NCI-H1048 (cell line): ENCODE measurements around the gene ADGRD1.
"Not testable (repeated sequence)": the region's sequence is repeated elsewhere in the genome, so short reads cannot be mapped to it uniquely, and the experiment has no call there.

Experiments
- DNase-seq: peaks from one replicate; lab custom pipeline; 2025; lab: John Stamatoyannopoulos, UW

The ADGRD1 gene

DNA sequence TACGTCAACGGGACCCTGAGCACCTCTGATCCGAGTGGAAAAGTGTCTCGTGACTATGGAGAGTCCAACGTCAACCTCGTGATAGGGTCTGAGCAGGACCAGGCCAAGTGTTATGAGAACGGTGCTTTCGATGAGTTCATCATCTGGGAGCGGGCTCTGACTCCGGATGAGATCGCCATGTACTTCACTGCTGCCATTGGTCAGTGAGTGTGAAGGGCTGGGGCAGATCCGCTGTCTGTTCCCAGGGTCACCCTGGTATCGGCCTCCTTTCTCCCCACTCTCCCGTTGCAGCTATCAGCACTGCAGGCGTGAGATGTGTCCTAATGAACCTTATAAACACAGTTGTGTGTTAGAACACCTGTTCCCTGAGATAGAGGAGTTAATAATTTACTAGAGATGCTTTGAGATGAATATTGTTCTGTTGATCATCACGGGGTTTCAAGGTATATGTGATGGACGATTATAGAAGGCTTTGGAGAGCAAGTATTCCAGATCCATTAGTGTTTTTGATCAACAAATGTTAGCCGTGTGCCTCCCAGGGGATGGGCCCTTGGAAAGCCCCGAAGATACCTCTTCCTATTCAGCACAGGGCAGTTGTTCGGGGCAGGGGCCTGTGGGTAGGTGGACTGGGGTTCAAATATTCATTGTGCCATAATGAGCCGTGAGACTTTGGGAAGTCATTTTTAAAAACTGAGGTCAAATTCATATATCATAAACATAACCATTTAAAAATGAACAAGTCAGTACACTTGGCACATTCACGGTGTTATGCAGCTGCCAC, 33.6 kb downstream of the ADGRD1 start:
- DNase-seq: no peak

DNA sequence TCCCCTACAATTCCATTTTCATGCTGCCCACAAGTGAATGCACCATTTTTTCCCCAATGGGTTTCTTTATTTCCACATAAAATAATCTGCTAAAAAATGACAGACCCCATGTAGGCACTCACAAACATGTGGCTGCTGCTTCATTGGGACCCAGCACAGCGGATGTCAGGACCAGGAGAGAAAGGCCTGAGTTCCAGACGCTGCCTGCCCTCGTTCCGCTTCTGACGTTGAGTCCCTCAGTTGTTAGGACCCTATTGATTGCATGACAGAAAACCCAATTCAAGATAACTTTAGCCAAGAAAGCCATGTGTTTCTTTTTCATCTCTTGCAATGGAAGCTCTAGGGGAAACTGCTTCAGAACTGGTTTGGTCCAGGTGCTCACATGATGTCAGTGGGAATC, 34.6 kb downstream of the ADGRD1 start:
- no peak for DNase-seq

DNA sequence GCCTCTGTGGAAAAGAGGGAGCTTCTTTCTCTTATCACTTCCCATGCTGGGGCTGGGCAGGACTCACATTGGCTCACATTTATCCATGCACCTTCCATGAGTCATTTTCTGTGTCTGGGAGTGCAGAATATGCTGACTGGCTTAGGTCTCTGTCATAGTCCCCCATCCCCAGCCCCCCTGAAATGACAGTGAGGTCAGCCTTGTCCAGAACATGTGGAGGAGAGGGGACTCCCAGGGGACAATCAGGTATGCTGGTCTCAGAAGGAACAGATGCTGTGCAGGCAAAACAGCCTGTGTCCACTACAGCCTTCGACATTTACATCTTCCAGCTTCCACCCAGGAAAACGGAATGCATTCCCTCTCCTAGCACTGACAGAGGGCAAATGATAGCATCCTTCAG, 35.0 kb downstream of the ADGRD1 start:
- no peak for DNase-seq

DNA sequence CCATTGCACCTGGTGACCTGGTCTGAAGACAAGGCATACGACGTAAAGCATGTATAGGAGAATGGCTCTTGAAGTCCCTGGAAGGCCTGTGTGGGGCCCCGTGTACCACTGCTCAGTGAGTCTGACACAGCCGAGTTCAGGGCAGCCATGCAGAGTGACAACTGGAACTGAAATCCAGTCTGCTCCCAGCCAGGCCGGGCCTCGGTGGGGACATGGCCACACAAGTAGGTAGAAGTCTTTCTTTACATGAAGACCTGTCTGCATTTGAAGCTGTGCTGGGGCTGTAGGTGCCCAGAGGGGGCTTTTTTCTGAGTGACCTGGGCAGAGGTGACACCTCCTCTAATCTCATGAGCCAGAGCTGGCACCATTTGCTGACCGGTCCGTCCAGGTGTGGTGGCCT, 35.7 kb downstream of the ADGRD1 start:
- no peak for DNase-seq

DNA sequence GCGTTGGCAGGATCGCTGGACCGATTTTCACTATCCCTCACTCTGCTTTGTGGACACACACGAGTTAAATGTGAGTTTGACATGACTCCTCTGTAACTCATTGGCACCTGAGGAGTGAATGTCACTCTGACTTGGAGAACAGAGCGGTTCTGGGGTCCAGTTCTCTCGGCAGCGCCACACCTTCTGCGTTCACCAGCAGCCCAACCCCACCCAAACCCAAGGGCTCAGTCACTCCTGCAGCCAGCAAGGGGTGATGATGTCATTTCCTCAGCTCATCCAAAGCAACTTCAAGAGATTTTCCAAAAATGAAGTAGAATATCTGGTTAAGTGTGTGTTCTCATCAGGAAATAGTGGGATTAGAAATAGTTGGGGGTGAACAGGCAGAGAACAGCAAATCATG, 36.3 kb downstream of the ADGRD1 start:
- DNase-seq: no peak

DNA sequence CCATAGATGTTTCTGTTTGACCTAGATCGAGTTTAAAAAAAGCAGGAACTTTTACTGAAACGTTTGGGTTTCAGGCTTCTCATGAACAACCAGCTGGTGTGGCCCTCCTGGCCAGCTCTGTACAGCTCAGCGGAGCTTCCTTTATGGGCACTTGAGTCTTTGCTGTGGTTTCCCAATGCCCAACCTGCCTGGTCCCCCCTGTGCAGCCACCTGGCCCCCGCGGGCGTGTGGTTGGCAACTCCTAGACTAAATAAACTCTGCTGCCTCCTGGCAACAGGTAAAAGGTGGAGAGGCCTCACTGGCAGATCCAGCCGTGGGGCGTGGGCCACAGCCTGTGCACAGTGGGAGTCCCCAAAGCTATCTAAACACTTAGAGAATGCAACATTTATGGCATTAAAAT, 38.7 kb downstream of the ADGRD1 start:
- DNase-seq: no peak

DNA sequence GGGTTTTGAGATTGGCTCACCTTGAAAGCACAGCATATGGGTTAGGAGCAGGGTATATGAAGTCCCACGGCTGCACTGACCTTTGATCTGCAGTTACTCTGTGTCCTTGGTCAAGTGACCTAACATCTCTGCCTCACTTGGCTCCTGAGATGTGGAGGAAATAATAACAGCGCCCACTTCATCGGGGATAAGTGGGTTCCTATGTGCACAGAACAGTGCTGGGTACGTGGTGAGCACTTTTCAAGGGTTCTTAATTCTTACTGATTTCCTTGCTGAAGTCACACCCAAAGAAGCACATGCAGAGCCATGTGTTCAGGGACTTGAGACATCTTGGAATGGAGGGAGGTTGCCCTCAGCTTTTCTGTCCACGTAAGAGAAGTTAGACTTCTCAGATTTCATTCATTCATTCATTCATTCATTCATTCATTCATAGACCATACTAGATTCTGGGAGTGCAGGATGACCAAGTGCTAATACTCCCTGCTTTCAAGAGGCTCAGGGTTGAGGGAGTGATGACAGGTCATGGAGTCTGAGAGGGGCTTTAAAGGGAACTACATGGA, 39.4 kb downstream of the ADGRD1 start:
- DNase-seq: no peak

DNA sequence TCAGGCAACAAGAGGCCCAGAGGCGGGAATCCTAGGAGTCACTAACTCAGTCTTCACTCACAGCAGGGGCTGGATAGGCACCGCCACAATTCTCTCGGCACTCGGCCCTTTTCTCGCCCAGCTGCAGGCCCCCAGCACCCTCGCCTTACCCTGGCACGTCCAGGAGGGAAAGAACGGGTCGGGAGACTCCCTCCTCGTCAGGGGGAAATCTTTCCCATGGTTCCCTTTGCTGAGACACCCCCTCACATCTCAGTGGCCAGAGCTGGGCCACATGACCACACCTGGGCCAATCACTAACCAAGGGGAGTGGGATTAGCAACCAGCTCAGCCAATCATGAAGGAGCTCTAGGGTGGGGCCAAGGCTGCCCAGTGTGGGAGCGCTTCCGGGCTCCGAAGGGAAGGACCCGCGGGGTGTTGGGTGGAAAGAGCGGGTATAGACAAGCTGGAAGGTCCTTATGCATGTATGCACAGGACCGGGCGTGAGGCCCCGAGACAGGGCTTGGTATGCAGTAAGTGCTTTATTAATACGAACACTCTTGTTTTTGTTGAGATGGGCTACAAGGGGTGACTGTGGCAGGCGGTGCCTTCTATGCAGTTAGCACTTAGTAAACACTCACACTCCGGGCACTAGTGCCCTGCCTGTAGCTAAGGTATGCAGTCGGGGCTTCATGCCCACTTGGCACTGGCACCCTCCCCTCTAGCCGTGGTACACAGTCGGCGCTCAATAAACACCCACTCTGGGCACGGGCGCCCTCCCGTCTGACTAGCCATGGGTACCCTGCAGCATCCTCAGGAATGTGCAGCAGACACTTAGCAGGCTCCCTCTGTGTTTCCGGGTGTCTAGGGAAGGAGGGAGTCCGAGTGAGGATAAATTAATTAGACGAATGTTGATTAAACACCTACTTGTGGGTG, 40.3 kb downstream of the ADGRD1 start:
- DNase-seq: no peak

DNA sequence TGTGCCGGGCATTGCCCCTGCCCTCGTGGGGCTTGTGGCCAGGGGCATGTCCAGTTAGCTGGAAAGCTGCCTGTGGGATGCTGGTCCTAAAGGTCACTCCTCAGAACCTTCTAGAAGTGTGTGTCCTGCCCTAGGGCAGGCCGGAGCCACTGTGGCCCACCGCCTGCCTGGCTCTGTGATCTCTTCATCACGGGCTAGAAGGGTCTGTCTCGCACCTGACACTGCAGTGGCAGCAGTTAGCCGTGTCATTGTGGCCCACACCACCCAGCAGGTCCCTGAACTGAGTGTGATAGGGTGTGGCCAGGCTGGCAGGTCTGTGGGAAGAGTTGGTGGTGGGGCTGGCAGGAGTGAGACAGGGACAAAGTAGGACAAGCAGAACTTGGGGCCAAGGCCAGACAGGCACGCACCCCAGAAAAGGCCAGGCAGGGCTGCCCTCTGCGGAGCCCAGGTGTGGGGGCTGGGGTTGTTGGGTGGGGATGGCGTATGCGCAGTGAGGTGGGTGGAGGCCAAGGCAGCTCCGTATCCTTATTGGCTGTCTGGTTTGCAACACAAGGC, 41.2 kb downstream of the ADGRD1 start:
- DNase-seq: no peak

DNA sequence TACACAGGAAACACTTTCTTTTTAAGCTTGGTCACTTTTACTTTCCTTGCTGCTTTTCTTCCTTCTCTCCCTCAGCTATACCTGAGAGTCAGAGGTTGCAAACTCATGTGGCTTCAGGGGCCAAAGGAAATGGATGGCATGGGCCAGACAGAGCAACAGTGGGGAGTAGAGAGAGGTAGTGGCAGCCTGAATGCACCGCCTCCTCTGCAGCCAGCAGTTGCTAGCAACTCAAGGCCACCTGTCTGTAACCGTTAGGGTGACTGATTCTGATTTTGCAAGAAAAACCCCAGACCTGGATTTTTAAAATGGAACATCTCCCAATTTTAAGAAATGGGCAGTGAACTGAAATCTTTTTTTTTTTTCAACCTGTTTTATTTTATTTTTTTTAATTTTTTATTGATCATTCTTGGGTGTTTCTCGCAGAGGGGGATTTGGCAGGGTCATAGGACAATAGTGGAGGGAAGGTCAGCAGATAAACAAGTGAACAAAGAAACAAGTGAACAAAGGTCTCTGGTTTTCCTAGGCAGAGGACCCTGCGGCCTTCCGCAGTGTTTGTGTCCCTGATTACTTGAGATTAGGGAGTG, 41.8 kb downstream of the ADGRD1 start:
- not testable (repeated sequence) for DNase-seq

DNA sequence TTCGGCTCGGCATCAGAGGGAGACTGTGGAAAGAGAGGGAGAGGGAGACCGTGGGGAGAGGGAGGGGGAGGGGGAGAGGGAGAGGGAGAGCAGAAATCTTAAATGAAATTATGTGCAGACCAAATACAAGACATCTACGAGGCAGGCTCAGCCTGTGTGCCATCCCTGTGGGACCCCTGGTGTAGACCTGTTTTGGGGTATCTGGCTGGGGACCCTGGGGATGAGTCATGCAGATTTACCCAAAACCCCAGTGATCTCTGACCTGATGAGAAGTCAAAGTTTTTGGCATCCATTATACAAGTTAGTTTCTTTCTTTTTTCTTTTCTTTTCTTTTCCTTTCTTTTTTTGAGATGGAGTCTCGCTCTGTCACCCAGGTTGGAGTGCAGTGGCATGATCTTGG, 44.4 kb downstream of the ADGRD1 start:
- DNase-seq: no peak

DNA sequence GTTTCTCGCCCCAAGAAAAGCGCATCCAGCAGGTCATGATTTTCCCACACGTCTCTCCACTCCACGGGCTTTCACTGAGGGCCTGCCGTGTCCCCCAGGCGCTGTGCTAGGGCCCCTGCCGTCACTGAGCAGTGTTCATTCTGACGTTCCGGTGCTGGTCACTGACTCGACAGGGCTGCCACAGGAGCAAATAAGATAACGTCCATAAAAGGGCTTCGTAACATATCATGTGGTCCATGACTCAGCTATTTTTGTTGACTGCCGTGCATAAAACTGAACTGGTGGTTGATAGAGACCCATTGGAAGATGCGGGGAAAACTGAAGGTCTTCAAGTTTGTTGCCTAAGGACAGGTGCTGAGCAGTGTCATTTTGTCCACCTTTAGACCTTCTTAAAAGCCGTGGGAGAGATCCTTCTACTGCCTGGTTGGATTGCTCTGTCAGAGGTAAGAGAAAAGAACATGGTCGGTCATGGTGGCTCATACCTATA, 46.3 kb downstream of the ADGRD1 start:
- no peak for DNase-seq

DNA sequence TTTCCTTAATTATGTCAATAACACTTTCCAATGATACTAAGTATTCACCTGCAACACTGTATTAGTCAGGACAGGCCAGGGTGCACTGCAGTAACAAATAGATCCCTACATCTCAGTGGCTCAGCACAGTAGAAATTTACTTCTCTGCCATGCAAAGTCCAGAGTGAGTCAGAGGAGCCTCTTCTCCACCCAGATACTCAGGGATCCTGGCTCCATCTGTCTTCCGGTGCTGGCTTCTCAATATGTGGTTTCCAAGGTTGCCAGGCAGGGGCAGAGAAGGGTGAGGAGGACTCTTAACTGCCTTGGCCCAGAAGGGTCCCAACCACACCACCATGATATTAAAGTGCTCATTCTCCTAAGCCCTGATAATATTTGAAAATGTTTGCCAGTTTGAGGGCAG, 47.8 kb downstream of the ADGRD1 start:
- no peak for DNase-seq

DNA sequence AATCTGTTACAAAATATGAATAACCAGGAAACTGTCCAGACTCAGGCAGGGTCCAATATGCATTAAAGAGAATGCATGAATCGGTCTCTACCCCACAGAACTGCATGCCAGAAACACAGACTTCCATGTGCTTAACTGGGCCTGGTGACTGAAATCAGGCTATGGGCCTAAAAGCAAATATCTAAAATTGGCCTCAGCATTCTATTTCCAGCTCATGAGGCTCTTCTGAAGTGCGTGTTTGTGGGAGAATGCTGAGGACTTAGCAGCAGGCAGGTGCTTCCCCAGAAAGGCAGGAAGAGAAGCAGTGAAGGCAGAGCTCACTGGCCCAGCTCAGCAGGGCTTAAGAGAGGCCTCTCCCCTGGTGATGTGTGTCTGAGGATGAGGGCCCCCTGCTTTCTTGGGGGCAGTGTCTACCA, 48.5 kb downstream of the ADGRD1 start:
- DNase-seq: no peak

DNA sequence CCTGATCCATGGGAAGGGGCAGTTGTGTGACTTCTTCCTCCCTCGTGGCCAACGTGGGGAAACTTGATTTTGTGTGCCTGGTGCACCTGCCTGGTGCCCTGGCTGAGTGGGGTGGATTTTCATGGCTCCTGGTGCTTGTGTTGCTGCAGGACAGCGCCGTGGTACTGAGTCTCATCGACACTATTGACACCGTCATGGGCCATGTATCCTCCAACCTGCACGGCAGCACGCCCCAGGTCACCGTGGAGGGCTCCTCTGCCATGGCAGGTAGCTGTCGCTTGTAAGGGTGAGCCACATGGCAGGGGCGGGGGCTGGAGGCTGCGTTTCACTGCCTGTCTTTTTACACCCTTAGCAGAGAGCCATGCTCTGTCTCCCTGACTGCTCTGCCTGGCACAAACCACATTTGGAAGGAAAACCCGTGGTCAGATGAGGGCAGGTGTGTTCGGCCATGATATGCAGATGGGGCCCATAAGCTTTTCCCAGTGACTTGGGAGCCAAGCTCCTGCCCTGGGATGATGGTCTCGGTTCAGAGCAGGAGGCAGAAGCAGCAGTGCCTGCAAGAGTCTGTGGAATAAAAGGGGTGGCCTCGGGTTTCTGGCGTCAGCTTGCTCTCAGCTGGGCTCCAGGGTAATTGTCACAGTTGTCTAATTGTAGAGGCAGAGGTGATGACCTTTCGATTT, 49.5 kb downstream of the ADGRD1 start:
- DNase-seq: no peak

DNA sequence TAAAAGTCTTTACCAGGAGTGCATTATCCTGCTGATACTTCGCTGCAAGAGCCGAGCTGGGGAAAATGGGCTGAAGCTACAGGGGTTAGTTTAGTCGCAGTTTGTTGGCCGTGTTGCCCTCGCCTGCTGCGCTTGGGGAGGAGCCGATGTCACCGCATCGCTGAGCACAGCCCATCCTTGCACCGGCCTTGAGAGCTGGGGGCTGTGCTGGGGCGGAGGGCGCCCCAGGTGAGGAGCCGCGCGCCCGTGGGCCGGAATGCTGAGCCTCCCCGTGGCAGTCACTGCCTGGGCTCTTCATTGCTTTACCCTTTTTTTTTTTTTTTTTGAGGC, 50.0 kb downstream of the ADGRD1 start:
- DNase-seq: no peak

DNA sequence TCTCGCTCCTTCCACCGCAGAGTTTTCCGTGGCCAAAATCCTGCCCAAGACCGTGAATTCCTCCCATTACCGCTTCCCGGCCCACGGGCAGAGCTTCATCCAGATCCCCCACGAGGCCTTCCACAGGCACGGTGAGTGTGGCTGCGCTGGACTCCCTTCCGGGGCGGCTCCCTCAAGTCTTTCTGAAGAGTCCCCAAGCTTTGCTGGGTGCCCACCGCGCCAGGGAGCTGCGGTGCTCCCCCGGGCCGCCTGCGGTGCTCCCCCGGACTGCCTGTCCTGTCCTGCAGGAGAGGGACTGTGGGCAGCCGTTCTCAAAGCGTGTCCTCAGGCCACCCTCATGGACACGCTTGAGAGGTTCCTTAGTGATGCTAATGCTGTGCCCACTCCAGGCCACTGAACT, 50.5 kb downstream of the ADGRD1 start:
- no peak for DNase-seq

DNA sequence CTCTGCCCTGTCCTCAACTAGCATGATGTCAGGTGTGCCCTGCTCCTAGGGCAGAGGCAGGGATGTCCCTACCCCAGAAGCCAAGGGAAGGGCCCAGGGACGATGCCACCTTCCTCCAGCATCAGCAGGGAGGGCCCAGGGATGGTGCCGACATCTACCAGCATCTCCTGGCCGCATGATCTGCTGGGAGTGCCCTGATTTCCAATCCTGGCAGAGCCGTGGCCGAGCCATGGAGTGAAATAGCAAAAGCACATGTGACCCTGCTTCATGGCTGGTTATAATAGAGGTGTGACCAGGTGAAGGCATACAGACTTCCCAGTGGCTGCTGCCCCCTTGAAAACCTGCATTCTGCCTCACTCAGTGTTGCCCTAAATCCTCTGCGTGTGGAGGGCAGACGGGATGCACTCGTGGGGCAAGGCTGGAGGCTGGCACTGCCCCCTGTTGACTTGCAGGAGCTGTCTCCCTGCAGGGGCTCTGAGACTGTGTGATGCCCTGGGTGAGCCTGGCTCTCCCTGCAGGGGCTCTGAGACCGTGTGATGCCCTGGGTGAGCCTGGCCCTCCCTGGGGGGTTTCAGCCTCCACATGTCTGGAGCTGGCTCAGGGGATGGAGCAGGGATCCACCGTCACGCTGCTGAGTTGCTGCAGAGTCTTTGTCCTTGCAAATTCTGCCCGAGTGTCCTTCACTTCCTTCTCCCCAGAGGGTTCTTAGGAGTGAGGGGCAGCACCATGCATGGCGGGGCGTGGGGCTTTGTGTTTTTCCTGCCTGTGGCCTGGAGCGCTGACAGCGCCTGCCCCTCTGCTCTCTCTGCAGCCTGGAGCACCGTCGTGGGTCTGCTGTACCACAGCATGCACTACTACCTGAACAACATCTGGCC, 51.7 kb downstream of the ADGRD1 start:
- DNase-seq: no peak

DNA sequence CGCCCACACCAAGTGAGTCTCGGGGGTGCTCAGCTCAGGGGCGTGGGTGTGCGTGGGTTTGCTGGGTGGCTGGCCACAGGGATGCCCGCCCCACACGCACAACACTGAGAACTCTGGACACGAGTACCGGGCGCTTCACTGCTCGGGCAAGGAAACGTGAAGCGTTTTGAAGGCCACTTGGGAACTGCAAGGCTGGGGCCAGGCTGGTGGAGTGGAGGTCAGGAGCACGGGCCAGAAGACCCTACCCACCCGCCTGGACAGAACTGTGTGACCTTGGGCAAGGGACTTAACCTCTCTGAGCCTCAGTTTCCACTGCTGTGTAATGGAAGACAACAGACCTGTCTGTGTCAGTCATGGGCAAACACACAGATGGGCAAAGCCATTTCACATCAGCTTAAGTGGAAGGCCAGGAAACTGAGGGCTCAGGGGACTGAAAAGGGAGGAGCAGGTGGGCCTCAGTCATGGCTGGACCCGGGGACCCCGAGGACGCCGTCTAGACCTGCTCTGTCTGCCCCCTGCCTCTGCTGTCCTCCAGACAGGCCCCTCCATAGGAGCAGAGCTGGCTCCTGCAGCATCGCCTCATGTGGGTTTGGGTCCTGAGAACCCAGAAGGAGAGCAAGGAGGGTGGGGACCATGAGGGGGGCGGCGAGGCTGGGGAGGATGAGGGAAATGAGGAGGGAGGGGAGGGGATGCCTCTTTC, 52.5 kb downstream of the ADGRD1 start:
- no peak for DNase-seq
